H1 (cell line): ENCODE results near the gene SLC6A6. TPM values are rescaled to one million over a fixed set of nuclear protein-coding genes. Genes with fewer than 3 reads are reported as not detected.

ENCODE experiments used
- polyA plus RNA-seq, 7 experiments: library from polyadenylated mRNA; depleted of rRNA in 3 of 7; stranded (reverse) in 5 of 7; unstranded in 2 of 7; fragments of >200 nt in 5 of 7; fragments of 200-250 nt in 2 of 7; gene quantifications; 1 replicate in 5 of 7; 2 replicates in 1 of 7; 4 replicates in 1 of 7; pipeline versions ENCODE4 v1.2.1 to v1.2.3, GENCODE V29; 2011 to 2013; ENCODE audit warnings: missing spikeins in 2 of 7, mixed read lengths in 2 of 7
- small RNA-seq: library from polyadenylated mRNA; stranded (forward); fragments of <200 nt; extraction: miRNeasy Mini kit (QIAGEN cat#:217004); gene quantifications from one replicate; pipeline ENCODE3, GENCODE V24; 2013; ENCODE audit not compliant: insufficient read depth
- total RNA-seq: library from RNA; stranded (reverse); fragmentation: NEBNext Ultra II Directional; extraction: Animal tissue kit (Norgen Biotek cat#: 25700); gene quantifications from 2 replicates; pipeline ENCODE4 v1.2.1, GENCODE V29; 2021

Gene SLC6A6
- total and polyA plus RNA-seq, 2 of the 8 experiments (the other 6 are each of a cell fraction or from before 2014, with no cell fraction given) = 66.2 to 144 TPM

Small RNAs within 50 kb of the gene (small RNA-seq; reads per million reads assigned to genes)
- gene RNA5SP124 (3.3 reads per million, percentile 42 among the genes with 10 or more reads in this experiment), gene RNU6-905P (not detected)

Other genes starting within 250 kb of the SLC6A6 start
- 27.3 and 27.7 TPM in 2 replicates for gene XPC, start 224.0 kb upstream of the SLC6A6 start, total RNA-seq
- gene XPC, start 224.0 kb upstream of the SLC6A6 start, polyA plus RNA-seq (2011; rRNA removed) = 8.8 and 13.0 TPM in 2 replicates
- 24.8 and 25.4 TPM in 2 replicates for gene LSM3, start 223.8 kb upstream of the SLC6A6 start, total RNA-seq
- gene LSM3, start 223.8 kb upstream of the SLC6A6 start, polyA plus RNA-seq (2011; rRNA removed) = 3.4 and 7.1 TPM in 2 replicates
- gene GRIP2, start 137.7 kb downstream of the SLC6A6 start, total RNA-seq = 6.4 and 6.9 TPM in 2 replicates
- 2.5 and 3.5 TPM in 2 replicates for gene GRIP2, start 137.7 kb downstream of the SLC6A6 start, polyA plus RNA-seq (2011; rRNA removed)
- 11.9 and 14.1 TPM in 2 replicates for gene CCDC174, start 249.2 kb downstream of the SLC6A6 start, total RNA-seq
- 3.5 and 5.5 TPM in 2 replicates for gene CCDC174, start 249.2 kb downstream of the SLC6A6 start, polyA plus RNA-seq (2011; rRNA removed)